Right lung (tissue), 10 donors: ENCODE data around the gene NFIX. TPM values are rescaled to one million over a fixed set of nuclear protein-coding genes. Genes with fewer than 3 reads are reported as not detected.
A peak's percentile ranks its signal among the peaks of the same experiment; 100 is the strongest.
"Not testable (repeated sequence)": the region's sequence is repeated elsewhere in the genome, so short reads cannot be mapped to it uniquely, and the experiment has no call there.

Experiments
- DNase-seq, 2 donors: peaks; one replicate each; pipeline ENCODE4 v3.0.0-alpha.2; 2013
- long read RNA-seq, 8 donors: transcript quantifications; one replicate each; lab custom pipeline, GENCODE V29; 2026
- polyA plus RNA-seq, 5 donors: library from polyadenylated mRNA; unstranded; fragments of 120-200 nt; gene quantifications; one replicate each; pipeline versions ENCODE4 v1.2.1 to v1.2.3, GENCODE V29; 2013; ENCODE audit warnings: inconsistent platforms in 1 of 5, low replicate concordance in 1 of 5; ENCODE audit not compliant: insufficient read length in 5 of 5, insufficient read depth in 1 of 5

The NFIX gene
- 100 to 1,000 TPM in 3 of 5 donors, 10 to 100 TPM in 2; 83.6 to 141 (median 101) TPM for polyA plus RNA-seq
- long read RNA-seq, donor 1, transcript NFIX-208 (9 exons, 1,537 nt): minor isoform, 9 of 118 reads
- long read RNA-seq, donor 1, transcript NFIX-203 (10 exons, 3,143 nt): major isoform, 18 of 118 reads
- long read RNA-seq, donor 1, partial matches to known transcripts: 79 of 118 reads
- long read RNA-seq, donor 1, other reads (novel, unspliced or antisense): 11 of 118 reads
- long read RNA-seq, donor 2, transcript NFIX-203 (10 exons, 3,143 nt): major isoform, 5 of 6 reads
- long read RNA-seq, donor 2, partial matches to known transcripts: 0 of 6 reads
- long read RNA-seq, donor 2, other reads (novel, unspliced or antisense): 0 of 6 reads
- long read RNA-seq, donor 3, partial matches to known transcripts: 13 of 17 reads
- long read RNA-seq, donor 3, other reads (novel, unspliced or antisense): 0 of 17 reads
- long read RNA-seq, donor 4, transcript NFIX-208 (9 exons, 1,537 nt): major isoform, 8 of 64 reads
- long read RNA-seq, donor 4, transcript NFIX-203 (10 exons, 3,143 nt): minor isoform, 5 of 64 reads
- long read RNA-seq, donor 4, partial matches to known transcripts: 50 of 64 reads
- long read RNA-seq, donor 4, other reads (novel, unspliced or antisense): 0 of 64 reads
- long read RNA-seq, donor 5, transcript NFIX-208 (9 exons, 1,537 nt): minor isoform, 5 of 36 reads
- long read RNA-seq, donor 5, transcript NFIX-203 (10 exons, 3,143 nt): major isoform, 7 of 36 reads
- long read RNA-seq, donor 5, partial matches to known transcripts: 24 of 36 reads
- long read RNA-seq, donor 5, other reads (novel, unspliced or antisense): 0 of 36 reads
- long read RNA-seq, donor 6, transcript NFIX-203 (10 exons, 3,143 nt): major isoform, 11 of 70 reads
- long read RNA-seq, donor 6, transcript NFIX-208 (9 exons, 1,537 nt): minor isoform, 9 of 70 reads
- long read RNA-seq, donor 6, partial matches to known transcripts: 48 of 70 reads
- long read RNA-seq, donor 6, other reads (novel, unspliced or antisense): 0 of 70 reads
- long read RNA-seq, donor 7, transcript NFIX-208 (9 exons, 1,537 nt): minor isoform, 8 of 68 reads
- long read RNA-seq, donor 7, transcript NFIX-203 (10 exons, 3,143 nt): major isoform, 18 of 68 reads
- long read RNA-seq, donor 7, partial matches to known transcripts: 28 of 68 reads
- long read RNA-seq, donor 7, other reads (novel, unspliced or antisense): 10 of 68 reads
- long read RNA-seq, donor 8, partial matches to known transcripts: 0 of 5 reads
- long read RNA-seq, donor 8, other reads (novel, unspliced or antisense): 0 of 5 reads

GRCh38 chr19:12994701-12995595 is at the start of gene NFIX:
NFIX (plus strand) TSS chr19:12995475; CDS start chr19:12995838, 363 bp downstream.
- peak in 1 of 2 donors; percentile 55 for DNase-seq

DNA sequence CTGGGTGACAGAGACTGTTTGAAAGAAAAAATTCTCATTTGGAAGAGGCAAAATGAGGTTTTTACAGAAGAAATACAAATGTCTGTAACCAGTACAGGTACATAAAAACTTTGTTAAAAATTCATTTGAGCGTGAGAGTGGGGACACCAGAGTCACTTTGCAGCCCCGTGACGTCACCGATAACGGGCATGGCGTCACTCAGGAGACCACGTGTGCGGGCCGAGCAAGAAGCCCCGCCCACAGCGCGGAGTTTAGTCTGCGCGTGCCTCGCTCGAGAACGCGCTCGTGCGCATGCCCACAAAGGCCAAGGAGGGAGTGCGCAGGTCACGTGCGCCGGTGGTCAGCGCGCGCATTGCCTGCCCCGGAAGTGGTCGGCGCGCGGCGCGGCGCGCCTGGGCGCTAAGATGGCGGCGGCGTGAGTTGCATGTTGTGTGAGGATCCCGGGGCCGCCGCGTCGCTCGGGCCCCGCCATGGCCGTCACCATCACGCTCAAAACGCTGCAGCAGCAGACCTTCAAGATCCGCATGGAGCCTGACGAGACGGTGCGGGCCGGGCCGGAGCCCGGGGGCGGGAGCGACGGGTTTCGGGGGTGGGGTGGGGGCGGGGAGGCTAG is 49.7 kb upstream of the NFIX start, which contains the start of gene RAD23A:
Gene RAD23A (plus strand): TSS at position 384 of the 613 bp plus-strand sequence. CDS start 87 bp downstream, at position 471.
- peak; percentile 98 to 99 for DNase-seq

DNA sequence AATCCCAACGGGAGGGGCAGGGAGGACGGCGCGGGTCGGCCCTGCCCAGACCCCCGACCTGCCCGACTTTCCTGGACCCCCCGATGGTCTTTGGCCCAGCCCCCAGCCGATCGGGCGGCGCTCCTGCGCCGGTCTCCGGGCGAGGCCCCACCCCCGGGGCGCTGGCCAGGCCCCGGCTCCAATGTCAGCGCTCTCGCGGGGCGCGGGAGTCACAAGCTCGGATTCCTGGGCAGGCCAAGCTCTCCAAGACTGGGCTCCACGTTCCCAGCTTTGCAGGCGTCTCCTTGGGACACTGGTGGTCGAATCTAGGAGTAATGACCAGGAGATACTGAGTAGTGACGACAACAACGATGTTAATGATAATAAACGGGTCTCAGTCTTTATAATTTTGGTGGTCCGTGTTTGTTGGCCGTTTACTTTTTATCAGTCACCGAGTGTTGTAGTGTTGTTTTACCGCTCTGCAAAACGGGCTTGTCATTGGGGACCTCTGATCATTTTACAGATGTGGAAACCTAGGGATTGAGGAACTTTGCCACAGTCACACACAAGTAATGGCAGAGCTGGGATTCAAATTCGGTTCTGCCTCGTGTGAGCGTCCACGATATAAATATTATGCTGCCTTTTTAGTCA is 49.1 kb upstream of the NFIX start:
- DNase-seq: peak; percentile 60 to 64

DNA sequence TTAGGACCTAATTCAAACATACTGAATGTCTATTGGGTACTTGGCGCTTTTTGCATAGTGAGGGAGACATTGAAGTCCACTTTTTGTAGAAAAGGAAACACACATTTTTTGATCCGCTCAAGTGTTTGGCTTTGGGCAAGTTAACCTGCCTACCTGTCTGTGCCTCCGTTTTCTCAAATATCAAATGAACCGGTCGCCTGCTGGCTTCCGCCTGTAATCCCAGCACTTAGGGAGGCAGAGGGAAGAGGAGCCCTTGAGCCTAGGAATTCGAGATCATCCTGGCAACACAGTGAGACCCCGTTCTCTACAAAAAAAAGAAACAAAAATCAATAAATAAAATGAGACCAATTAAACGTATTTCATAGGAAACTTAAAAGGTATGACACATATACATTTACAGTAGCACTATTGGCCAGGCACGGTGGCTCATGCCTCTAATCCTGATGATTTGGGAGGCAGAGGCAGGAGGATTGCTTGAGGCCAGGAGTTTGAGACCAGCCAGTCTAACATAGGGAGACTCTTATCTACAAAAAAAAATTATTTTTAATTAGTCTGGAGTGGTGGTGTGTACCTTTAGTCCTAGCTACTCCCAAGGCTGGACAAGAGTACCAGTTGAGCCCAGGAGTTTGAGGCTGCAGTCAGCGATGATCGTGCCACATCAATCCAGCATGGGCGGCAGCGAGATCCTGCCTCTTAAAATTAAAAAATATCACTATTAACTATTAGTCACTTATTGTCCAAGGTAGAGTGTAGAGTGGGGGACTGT is 48.4 kb upstream of the NFIX start:
- no peak for DNase-seq

DNA sequence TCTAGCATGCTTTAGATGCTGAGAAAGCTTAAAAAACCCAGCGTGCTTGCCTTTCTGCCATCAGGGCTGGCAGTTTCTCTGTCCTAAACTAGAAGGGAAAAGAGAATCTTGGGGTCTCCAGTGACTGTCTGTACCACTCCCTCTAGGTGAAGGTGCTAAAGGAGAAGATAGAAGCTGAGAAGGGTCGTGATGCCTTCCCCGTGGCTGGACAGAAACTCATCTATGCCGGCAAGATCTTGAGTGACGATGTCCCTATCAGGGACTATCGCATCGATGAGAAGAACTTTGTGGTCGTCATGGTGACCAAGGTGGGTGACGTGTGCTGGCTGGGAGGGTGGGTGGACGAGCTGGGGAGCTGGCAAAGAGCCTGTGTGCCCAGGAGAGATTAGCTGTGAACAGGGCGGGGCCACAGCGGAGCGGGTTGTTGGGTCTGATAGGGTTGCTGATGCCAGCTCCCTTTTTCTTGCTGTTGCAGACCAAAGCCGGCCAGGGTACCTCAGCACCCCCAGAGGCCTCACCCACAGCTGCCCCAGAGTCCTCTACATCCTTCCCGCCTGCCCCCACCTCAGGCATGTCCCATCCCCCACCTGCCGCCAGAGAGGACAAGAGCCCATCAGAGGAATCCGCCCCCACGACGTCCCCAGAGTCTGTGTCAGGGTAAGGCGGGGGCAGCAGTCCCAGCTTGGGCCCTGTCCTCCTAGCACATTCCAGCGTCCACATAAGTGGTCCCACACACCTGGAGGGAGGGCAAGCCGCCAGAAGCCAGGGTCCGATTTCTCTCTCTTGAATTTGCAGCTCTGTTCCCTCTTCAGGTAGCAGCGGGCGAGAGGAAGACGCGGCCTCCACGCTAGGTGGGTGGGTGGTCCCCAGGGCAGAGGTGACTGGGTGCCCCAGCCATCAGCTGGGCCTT is 47.3 kb upstream of the NFIX start:
- DNase-seq: no peak

DNA sequence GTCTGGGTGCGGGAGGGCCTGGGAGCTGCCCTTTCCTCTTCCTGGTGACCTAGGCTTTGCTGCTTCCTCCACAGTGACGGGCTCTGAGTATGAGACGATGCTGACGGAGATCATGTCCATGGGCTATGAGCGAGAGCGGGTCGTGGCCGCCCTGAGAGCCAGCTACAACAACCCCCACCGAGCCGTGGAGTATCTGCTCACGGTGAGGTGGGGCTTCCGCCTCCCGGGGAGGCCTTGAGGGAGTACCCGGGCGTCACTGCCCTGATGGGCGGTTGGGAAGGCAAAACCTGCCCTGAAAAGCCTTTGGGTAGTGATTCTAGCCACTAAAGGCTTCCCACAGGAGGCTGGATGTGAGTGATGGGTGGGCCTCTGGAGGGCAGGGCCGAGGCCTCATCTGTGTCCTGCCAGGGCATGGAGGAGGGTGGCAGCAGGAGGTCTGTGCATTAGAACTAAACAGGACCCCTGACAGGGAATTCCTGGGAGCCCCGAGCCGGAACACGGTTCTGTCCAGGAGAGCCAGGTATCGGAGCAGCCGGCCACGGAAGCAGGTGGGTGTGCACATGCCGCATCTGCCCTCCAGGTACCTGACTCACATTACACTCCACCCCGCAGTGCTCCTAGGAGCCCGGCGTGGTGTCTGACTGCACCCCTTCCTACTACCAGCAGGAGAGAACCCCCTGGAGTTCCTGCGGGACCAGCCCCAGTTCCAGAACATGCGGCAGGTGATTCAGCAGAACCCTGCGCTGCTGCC is 46.5 kb upstream of the NFIX start:
- DNase-seq: no peak

DNA sequence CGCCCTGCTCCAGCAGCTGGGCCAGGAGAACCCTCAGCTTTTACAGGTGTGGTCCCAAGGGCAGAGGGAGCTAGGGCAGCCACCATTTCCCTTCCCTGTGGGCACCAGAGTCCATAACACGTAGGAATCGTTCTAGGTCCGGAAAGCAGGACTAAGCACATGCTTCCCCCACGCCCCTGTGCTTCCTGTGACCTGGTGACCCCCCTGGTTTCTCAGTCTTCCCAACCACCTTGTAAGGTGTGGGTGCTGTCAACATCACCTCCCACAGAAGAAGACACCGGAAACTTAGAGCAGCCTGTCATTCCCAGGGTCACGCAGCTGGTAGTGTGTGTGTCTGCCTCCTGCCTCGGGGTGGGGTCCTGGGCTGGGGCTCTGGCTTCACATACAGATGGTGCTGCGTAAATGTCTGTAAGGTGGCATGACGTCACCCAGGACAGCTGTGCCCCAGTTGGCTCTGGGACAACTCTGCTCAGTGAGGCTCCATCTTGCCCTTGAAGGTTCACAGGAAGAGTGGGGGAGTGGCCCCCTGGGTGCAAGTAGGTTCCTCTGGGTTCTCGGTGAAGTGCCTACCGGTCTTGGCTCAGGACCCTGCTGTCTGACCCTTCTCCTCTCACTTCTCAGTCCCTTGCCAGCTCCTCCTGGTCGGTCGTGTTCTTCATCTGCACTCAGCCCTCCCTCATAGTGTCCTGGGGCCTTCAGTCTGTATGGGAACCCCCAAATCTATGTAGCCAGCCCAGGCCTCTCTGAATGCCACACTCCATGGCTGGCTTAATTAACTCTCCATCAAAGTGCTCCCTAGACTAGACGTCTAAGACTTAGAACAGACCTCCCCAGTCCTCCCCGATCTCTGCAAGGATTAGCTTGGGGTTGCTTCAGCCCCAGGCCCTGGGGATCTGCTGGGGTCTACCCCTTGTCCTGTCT is 45.7 kb upstream of the NFIX start:
- DNase-seq: no peak

DNA sequence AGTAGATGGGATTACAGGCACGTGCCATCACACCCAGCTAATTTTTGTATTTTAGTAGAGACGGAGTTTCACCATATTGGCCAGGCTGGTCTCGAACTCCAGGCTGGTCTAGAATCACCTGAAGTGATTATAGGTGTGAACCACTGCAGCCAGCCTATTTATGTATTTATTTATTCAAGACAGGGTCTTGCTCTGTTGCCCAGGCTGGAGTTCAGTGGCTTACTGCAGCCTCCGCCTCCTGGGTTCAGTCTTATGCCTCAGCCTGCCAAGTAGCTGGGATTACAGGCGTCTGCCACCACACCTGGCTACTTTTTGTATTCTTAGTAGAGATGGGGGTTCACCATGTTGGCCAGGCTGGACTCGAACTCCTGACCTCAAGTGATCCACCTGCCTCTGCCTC is 43.2 kb upstream of the NFIX start:
- DNase-seq: not testable (repeated sequence)

DNA sequence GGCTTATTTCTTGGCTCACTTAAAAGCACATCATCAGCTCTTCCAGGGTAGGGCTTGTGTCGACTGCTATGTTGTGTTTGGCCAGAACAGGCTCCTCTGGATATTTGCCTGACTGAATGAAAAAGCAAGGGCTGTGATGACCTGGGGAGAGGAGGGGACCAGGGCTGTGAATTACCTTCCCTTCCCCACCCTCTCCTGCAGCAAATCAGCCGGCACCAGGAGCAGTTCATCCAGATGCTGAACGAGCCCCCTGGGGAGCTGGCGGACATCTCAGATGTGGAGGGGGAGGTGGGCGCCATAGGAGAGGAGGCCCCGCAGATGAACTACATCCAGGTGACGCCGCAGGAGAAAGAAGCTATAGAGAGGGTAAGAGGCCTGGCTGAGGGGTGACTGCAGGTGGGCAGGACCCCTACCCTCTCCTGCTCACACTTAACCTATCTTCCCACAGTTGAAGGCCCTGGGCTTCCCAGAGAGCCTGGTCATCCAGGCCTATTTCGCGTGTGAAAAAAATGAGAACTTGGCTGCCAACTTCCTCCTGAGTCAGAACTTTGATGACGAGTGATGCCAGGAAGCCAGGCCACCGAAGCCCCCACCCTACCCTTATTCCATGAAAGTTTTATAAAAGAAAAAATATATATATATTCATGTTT is 42.7 kb upstream of the NFIX start:
- no peak for DNase-seq

DNA sequence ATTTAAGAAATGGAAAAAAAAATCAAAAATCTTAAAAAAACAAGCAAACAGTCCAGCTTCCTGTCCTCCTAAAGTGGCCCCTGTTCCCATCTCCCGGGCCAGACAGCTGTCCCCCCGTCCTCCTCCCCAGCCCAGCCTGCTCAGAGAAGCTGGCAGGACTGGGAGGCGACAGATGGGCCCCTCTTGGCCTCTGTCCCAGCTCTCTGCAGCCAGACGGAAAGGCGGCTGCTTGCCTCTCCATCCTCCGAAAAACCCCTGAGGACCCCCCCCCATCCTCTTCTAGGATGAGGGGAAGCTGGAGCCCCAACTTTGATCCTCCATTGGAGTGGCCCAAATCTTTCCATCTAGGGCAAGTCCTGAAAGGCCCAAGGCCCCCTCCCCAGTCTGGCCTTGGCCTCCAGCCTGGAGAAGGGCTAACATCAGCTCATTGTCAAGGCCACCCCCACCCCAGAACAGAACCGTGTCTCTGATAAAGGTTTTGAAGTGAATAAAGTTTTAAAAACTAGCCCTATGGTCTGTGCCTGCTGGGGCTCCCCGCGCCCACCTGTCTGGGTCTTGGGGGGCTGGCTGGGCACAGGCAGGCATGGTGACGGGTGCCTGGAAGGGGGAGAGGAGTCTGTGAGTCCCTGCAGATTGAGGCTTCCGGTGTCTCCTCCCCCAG is 42.0 kb upstream of the NFIX start:
- peak; percentile 75 to 76 for DNase-seq

DNA sequence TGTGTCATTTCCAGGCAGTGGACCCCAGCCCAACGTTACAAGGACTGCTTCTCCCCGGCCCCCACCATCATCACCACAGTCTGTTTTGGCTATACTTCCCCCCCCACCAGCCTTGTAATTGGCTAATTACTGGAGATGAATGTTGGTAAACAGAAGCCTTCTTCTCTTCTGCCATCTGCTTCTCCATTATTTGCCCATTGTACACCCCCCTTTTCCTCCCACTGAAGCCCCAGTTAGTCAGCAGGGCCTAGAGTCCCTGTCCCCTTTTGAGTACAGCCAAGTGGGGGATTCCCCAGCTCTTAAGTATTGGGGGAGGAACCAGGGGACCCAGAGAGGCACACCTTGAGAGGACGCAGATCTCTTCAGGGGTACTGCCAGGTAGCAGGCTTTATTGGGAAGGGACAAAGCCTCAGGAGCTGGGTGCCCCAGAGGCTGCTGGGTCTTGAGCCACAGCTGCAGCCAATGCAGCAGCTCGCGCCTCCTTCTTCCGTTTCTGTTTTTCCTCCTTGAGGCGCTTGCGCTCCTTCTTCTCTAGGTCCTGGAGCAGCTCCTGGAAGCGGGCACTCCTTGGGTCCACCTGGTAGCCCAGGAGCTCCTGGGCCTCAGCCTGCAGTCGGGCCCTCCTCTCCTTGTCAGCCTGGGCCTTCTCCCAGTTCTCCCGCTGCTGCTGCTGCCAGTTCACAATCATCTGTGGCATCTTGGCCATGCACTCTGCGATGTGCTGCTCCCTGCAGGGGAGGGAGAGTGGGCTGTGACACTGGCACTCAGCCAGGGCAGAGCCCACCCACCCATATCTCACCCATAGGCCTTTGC is 41.3 kb upstream of the NFIX start:
- DNase-seq: no peak

DNA sequence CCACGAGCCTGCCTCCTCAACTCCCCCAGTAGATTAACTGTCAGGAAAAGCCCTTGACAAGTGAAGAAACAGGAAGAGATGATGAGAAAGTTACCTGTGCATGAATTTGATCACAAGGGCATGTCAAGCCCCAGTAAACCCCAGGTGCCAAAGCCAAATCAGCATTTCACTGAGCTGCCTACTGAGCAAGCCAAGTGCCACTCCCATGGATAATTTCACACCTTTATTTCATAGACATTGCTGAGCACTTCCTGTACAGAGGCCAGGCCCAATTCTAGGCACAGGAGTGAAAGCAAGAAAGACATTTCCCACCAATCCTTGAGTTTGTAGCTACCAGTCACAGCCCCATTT is 40.7 kb upstream of the NFIX start:
- DNase-seq: no peak

DNA sequence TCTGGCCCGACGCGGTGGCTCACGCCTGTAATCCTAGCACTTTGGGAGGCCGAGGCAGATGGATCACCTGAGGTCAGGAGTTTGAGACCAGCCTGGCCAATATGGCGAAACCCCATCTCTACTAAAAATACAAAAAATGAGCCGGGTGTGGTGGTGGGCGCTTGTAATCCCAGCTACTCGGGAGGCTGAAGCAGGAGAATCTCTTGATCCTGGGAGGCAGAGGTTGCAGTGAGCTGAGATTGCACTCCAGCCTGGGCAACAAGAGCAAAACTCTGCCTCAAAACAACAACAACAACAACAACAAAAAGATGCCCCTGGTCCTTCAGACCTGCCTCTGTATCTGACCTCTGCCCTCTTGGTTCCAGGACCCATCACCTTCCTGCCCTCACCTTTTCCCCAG is 39.7 kb upstream of the NFIX start:
- DNase-seq: not testable (repeated sequence)

DNA sequence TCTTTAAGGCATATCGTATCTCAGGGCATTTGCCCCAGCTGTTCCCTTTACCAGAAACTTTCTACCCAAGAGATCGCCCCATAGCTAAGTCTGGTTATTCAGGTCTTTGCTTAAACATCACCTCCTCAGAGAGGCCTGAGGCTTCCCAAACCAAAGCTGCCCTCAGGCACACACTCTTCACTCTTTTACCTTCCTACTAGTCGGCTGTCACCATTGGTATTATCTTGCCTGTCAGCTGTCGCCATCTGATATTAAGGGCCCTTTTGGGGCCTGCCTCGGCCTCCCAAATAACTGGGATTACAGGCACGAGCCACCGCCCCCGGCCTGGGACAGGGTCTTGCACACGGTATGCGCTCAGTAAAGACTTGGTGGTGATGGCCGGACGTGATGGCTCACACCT is 39.3 kb upstream of the NFIX start:
- no peak for DNase-seq
